A673 (cell line): ENCODE measurements around the gene BCAN. TPM values are rescaled to one million over a fixed set of nuclear protein-coding genes. Genes with fewer than 3 reads are reported as not detected.

ENCODE experiments used
- Bru-seq: library from RNA; stranded (reverse); fragments of 400-500 nt; gene quantifications from one replicate; lab custom pipeline; 2021; lab: Mats Ljungman, UMichigan
- BruChase-seq, 2 experiments: library from RNA; stranded (reverse); fragments of 400-500 nt; gene quantifications; one replicate each; lab custom pipeline; 2021; lab: Mats Ljungman, UMichigan
- BruUV-seq: library from RNA; stranded (reverse); fragments of 400-500 nt; replicated peaks from 2 replicates; lab custom pipeline; 2021; lab: Mats Ljungman, UMichigan
- CTCF ChIA-PET: fragments of 300-600 bp; sonication (Branson Sonifier 250); formaldehyde crosslinking; loops from one replicate; lab custom pipeline; 2022; ENCODE audit warnings: antibody characterized with exemption; lab: Charles Lee
- POLR2A ChIA-PET: fragments of 300-600 bp; sonication (Branson Sonifier 250); formaldehyde crosslinking; loops from one replicate; lab custom pipeline; 2022; ENCODE audit warnings: antibody characterized with exemption; ENCODE audit not compliant: low non-redundant PET; lab: Charles Lee
- DNase-seq: peaks from one replicate; pipeline ENCODE4 v3.0.0-alpha.2; 2015; ENCODE audit warnings: low spot score
- H3K27ac ChIP-seq: fragments of 200-600 bp; sonication (generic); 2 replicates; pipeline ENCODE4 v1.5.1; 2016; ENCODE audit warnings: mixed run types, low read depth, mild to moderate bottlenecking, mixed read lengths, antibody characterized with exemption, low read length; ENCODE audit not compliant: poor library complexity, severe bottlenecking
- H3K27me3 ChIP-seq: fragments of 200-600 bp; sonication (generic); replicated peaks from 2 replicates; pipeline ENCODE4 v1.6.1; 2017; ENCODE audit warnings: mixed run types, low read depth, mild to moderate bottlenecking, mixed read lengths, antibody characterized with exemption, low read length; ENCODE audit not compliant: insufficient read depth, poor library complexity
- H3K36me3 ChIP-seq: fragments of 200-600 bp; sonication (generic); 2 replicates; pipeline ENCODE4 v1.6.1; 2016; ENCODE audit warnings: mixed run types, mild to moderate bottlenecking, mixed read lengths, antibody characterized with exemption, low read length; ENCODE audit not compliant: insufficient read depth, poor library complexity, severe bottlenecking
- H3K4me1 ChIP-seq: fragments of 200-600 bp; sonication (generic); 2 replicates; pipeline ENCODE4 v1.6.1; 2017; ENCODE audit warnings: mixed run types, mild to moderate bottlenecking, mixed read lengths, antibody characterized with exemption, low read length; ENCODE audit not compliant: insufficient read depth, poor library complexity, severe bottlenecking
- H3K4me3 ChIP-seq: fragments of 200-600 bp; sonication (generic); 2 replicates; pipeline ENCODE4 v1.5.1; 2016; ENCODE audit warnings: low read depth, mixed run types, mild to moderate bottlenecking, mixed read lengths, low read length; ENCODE audit not compliant: poor library complexity, severe bottlenecking
- H3K9me3 ChIP-seq: fragments of 200-600 bp; sonication (generic); 2 replicates; pipeline ENCODE4 v1.6.1; 2016; ENCODE audit warnings: mixed run types, low read depth, mild to moderate bottlenecking, mixed read lengths, antibody characterized with exemption, low read length; ENCODE audit not compliant: poor library complexity, severe bottlenecking
- EZH2 ChIP-seq: fragments of 200-600 bp; sonication (generic); IDR thresholded peaks from 2 replicates; pipeline ENCODE4 v1.6.1; 2017; ENCODE audit warnings: borderline replicate concordance, low read depth, mild to moderate bottlenecking, mixed read lengths, antibody characterized with exemption, low read length; ENCODE audit not compliant: poor library complexity, severe bottlenecking
- intact Hi-C: fragments of 100-400 bp; cut with micrococcal nuclease; formaldehyde crosslinking; loops from one replicate; pipeline ENCODE4 v1.10.0; 2022; ENCODE audit not compliant: unreplicated experiment
- long read RNA-seq: library from polyadenylated mRNA; stranded (forward); transcript quantifications from one replicate; pipeline ENCODE4 v2.0.0, GENCODE V29; 2022
- total RNA-seq: library from RNA; stranded (reverse); gene quantifications from 2 replicates; pipeline ENCODE4 v1.2.3, GENCODE V29; 2021
- TF ChIP-seq, protein P1 (sequence below): fragments of 300-800, 200-600 bp; sonication (generic); conservative IDR thresholded peaks from 2 replicates; pipeline ENCODE4 v1.5.1; 2017; ENCODE audit warnings: low read depth, mild to moderate bottlenecking, antibody characterized with exemption, low read length, moderate library complexity, mixed read lengths

Gene BCAN
- total RNA-seq (not detected in 2 replicates), Bru-seq, nascent RNA (not detected), BruChase-seq, experiment 1, labeled RNA remaining after a 2-hour chase (percentile 1 among the genes with signal in this experiment), BruChase-seq, experiment 2, labeled RNA remaining after a 6-hour chase (percentile 8 among the genes with signal in this experiment)
- long read RNA-seq = 0 reads

- ChIA-PET POLR2A (no interaction called here), CTCF (interaction anchor here (0.5 to 0.7 kb wide), 2 partner anchors 20 to 35 kb away, joined by 3 read pairs; no protein-coding TSS in a partner anchor)
- Histone ChIP-seq H3K36me3 (no peaks in the 10 kb centered on the region), H3K4me1 (peaks cover 4% of the 10 kb centered on the region), H3K9me3 (no peaks in the 10 kb centered on the region), H3K27ac (no peak within 1 kb of the TSS), H3K27me3 (peaks cover 86% of the 10 kb centered on the region), H3K4me3 (peak within 1 kb of the TSS; percentile 26)
- no peak for DNase-seq
- BruUV-seq = no TSS peak
- TF ChIP-seq EZH2 = no peak
- intact Hi-C loops = no loop called here
Observed at GRCh38 chr1:156641761-156642264, at the start of gene BCAN. BCAN (plus strand) TSS chr1:156642117; CDS start chr1:156646055, 3,938 bp downstream.

DNA sequence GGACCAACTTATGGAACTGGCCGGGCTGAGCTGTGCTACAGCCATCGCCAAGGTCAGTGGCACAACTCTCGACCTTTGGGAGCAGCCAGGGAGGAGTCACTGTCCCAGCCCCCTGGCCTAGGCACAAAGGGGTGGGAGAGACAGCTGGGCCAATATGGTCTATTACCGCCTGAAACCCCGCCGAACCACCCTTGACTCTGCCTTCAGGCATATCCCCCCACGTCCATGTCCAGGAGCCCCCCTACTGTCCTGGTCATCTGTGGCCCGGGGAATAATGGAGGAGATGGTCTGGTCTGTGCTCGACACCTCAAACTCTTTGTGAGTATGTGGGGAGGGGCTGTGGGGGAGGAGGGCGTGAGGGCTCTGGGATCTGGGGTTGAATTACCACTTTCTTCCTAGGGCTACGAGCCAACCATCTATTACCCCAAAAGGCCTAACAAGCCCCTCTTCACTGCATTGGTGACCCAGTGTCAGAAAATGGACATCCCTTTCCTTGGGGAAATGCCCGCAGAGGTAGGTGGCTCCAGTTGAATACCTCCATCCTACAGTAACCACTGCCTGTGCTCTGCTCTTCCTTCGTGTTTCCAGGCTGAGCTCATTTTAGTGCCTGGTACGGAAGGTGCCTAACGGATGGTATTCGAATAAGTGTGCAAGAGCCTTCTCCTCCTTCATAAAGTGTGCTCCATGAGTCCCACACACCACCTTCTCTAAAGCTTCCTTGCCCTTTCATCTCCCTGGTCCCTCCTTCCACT, 49.6 kb upstream of the BCAN start:
- intact Hi-C loops = no loop called here

GRCh38 chr1:156592910-156593660, 48.8 kb upstream of the BCAN start:
- Histone ChIP-seq H3K4me1 (peaks cover 4% of the 10 kb centered on the region), H3K27ac (no peak overlapping the region), H3K4me3 (peak overlapping the region; percentile 84), H3K27me3 (no peaks in the 10 kb centered on the region), H3K9me3 (no peaks in the 10 kb centered on the region), H3K36me3 (peaks cover 50% of the 10 kb centered on the region)
- DNase-seq = no peak
- BruUV-seq = no TSS peak
- intact Hi-C loops = no loop called here
- TF ChIP-seq, protein P1, sequence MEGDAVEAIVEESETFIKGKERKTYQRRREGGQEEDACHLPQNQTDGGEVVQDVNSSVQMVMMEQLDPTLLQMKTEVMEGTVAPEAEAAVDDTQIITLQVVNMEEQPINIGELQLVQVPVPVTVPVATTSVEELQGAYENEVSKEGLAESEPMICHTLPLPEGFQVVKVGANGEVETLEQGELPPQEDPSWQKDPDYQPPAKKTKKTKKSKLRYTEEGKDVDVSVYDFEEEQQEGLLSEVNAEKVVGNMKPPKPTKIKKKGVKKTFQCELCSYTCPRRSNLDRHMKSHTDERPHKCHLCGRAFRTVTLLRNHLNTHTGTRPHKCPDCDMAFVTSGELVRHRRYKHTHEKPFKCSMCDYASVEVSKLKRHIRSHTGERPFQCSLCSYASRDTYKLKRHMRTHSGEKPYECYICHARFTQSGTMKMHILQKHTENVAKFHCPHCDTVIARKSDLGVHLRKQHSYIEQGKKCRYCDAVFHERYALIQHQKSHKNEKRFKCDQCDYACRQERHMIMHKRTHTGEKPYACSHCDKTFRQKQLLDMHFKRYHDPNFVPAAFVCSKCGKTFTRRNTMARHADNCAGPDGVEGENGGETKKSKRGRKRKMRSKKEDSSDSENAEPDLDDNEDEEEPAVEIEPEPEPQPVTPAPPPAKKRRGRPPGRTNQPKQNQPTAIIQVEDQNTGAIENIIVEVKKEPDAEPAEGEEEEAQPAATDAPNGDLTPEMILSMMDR = no peak
- no peak for TF ChIP-seq EZH2
- CTCF ChIA-PET = no interaction called here
- POLR2A ChIA-PET = no interaction called here

More for the DNA sequence above, 49.6 kb upstream of the BCAN start:
- no peaks in the 10 kb centered on the region for H3K27me3 ChIP-seq
- peaks cover 4% of the 10 kb centered on the region for H3K4me1 ChIP-seq
- DNase-seq = peak; percentile 21
- H3K36me3 ChIP-seq = peaks cover 43% of the 10 kb centered on the region
- ChIA-PET CTCF (interaction anchor here (0.6 to 1.7 kb wide), 3 partner anchors 9 to 210 kb away, joined by 4 to 9 read pairs (median 4); partner anchors contain the start of gene GPATCH4), POLR2A (no interaction called here)
- TF ChIP-seq, protein P1 = no peak
- TF ChIP-seq EZH2 = no peak
- no peaks in the 10 kb centered on the region for H3K9me3 ChIP-seq
- peak overlapping the region; percentile 84 for H3K4me3 ChIP-seq
- BruUV-seq = no TSS peak
- H3K27ac ChIP-seq = peak overlapping the region; percentile 88
